ENCODE data around the gene FRMD1. TPM values are rescaled to one million over a fixed set of nuclear protein-coding genes. Genes with fewer than 3 reads are reported as not detected.

Gene FRMD1
- total and polyA plus RNA-seq, 10 of the 15 experiments (the other 5 are each of a cell fraction or from before 2014, with no cell fraction given): not detected

DNA sequence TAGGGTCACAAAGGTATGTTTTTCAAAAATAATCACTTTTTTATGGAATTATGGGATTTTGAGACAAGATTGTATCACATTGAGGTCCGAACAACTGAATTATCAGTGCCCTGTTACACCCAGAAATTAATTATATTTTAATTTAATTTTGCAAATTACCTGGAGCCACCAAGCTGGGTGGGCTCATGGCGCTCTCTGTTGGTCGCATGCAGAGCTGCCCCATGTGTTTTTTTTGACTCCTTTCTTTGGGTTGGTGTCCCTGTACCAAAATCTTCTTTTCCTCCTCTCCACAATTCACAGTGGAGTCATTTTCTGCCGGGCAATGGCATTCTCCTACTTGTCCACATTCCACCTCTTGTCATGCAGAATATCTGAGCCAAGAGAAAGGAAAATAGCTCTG is 38.9 kb upstream of the FRMD1 start:
- ATAC-seq: no peak
- Histone ChIP-seq H3K79me2 (ENCODE audit: control insufficient read depth, insufficient read depth, low read length) (no peaks in the 10 kb centered on the region), H3K9ac (ENCODE audit: control insufficient read depth, insufficient read depth, low read length) (no peak overlapping the region), H3K4me3 (no peak overlapping the region), H3K4me1 (ENCODE audit: control insufficient read depth, insufficient read depth, low read length) (no peaks in the 10 kb centered on the region), H4K20me1 (ENCODE audit: control insufficient read depth, insufficient read depth) (no peaks in the 10 kb centered on the region), H3K4me2 (ENCODE audit: control insufficient read depth, insufficient read depth) (no peak overlapping the region), H3K27me3 (replicated peaks in 1 of 2; ENCODE audit: control insufficient read depth in 2 of 2, insufficient read depth in 2 of 2, low read length in 1 of 2) (no peaks in the 10 kb centered on the region), H3K9me3 (replicated peaks; ENCODE audit: control insufficient read depth, insufficient read depth, low read length) (no peaks in the 10 kb centered on the region), H3K27ac (ENCODE audit: control insufficient read depth, insufficient read depth) (no peak overlapping the region), H2AFZ (ENCODE audit: control insufficient read depth, low read depth, low read length) (no peak overlapping the region), H3K36me3 (ENCODE audit: control insufficient read depth in 2 of 2, insufficient read depth in 2 of 2, low read length in 1 of 2) (no peaks in the 10 kb centered on the region)
- FAIRE-seq: no peak
- RAD21 ChIA-PET (ENCODE audit: unreplicated experiment): no interaction called here
- intact Hi-C loops (cut with micrococcal nuclease; ENCODE audit: unreplicated experiment) (no loop called here), in situ Hi-C loops (cut with MboI) (no loop called here)
- TF ChIP-seq FOS (IDR thresholded peaks at IDR 0.05; ENCODE audit: borderline replicate concordance, extremely low read depth, insufficient read length): no peak
- no peak for TF ChIP-seq TBL1XR1 (IDR thresholded peaks at IDR 0.05; ENCODE audit: low read depth, low read length)
- TF ChIP-seq RCOR1 (conservative IDR thresholded peaks at IDR 0.05; ENCODE audit: low read depth, low read length): no peak
- no peak for TF ChIP-seq LARP7 (IDR thresholded peaks at IDR 0.05)
- no peak for TF ChIP-seq ZNF592 (IDR thresholded peaks at IDR 0.05)
- TF ChIP-seq SIN3A (IDR thresholded peaks at IDR 0.05; ENCODE audit: low read depth, low read length): no peak
- TF ChIP-seq SMC3 (IDR thresholded peaks at IDR 0.05; ENCODE audit: borderline replicate concordance, low read length): no peak
- TF ChIP-seq, protein P1, sequence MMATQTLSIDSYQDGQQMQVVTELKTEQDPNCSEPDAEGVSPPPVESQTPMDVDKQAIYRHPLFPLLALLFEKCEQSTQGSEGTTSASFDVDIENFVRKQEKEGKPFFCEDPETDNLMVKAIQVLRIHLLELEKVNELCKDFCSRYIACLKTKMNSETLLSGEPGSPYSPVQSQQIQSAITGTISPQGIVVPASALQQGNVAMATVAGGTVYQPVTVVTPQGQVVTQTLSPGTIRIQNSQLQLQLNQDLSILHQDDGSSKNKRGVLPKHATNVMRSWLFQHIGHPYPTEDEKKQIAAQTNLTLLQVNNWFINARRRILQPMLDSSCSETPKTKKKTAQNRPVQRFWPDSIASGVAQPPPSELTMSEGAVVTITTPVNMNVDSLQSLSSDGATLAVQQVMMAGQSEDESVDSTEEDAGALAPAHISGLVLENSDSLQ (IDR thresholded peaks at IDR 0.05): no peak
- no peak for TF ChIP-seq CEBPZ (IDR thresholded peaks at IDR 0.05; ENCODE audit: low read depth, low read length)
- TF ChIP-seq EED (IDR thresholded peaks at IDR 0.05; ENCODE audit: low read depth): no peak
- no peak for TF ChIP-seq FOXK2 (IDR thresholded peaks at IDR 0.05)
- no peak for TF ChIP-seq NFYA (IDR thresholded peaks at IDR 0.05; ENCODE audit: borderline replicate concordance, low read depth, low read length)
- TF ChIP-seq ASH2L (IDR thresholded peaks at IDR 0.05; ENCODE audit: borderline replicate concordance, low read depth): no peak
- WGBS (ENCODE audit: insufficient coverage, insufficient replicate concordance, low lambda C conversion rate, missing lambda C conversion rate): 8% methylated on average over 4 of the region's 4 CpGs
- POLR2A ChIA-PET: no interaction called here
- BruUV-seq (replicated peaks): no TSS peak
- CTCF ChIA-PET: no interaction called here
- SMC1A ChIA-PET (ENCODE audit: uncharacterized antibody, unreplicated experiment): no interaction called here
- no peak for DNase-seq (ENCODE audit: low read depth, low spot score)
